SU-DHL-6 (cell line): Measurements from ENCODE around the gene AQR.

Source experiments
- CTCF ChIP-seq: fragments of 200-600 bp; sonication (generic); IDR thresholded peaks from one replicate; pipeline ENCODE4 v1.5.1; 2017; ENCODE audit warnings: antibody characterized with exemption, mild to moderate bottlenecking, low read length, moderate library complexity; ENCODE audit not compliant: insufficient read depth, poor library complexity, severe bottlenecking
- EZH2phosphoT487 ChIP-seq: fragments of 200-600 bp; sonication (generic), shearing (Covaris generic); conservative IDR thresholded peaks from 2 replicates; pipeline ENCODE4 v1.6.1; 2018; ENCODE audit warnings: mild to moderate bottlenecking, antibody characterized with exemption, low read length, moderate library complexity, mixed read lengths

GRCh38 chr15:34952481-34952880, 17.1 kb downstream of the AQR start:
- TF ChIP-seq CTCF (no peak), EZH2phosphoT487 (no peak)
